Adipose tissue (tissue), 3 donors: ENCODE measurements around the gene CTNNA2. TPM values are rescaled to one million over a fixed set of nuclear protein-coding genes. Genes with fewer than 3 reads are reported as not detected.

Source experiments
- H3K27ac ChIP-seq: one replicate; pipeline ENCODE4 v1.5.1; 2013; ENCODE audit warnings: low read depth, low read length
- WGBS, 3 donors: extraction: QIAGEN DNeasy Blood & Tissue Kit; methylation state at CpG; one replicate each; pipeline ENCODE4 v1.1.7; 2013; 5-methylcytosine and 5-hydroxymethylcytosine counted together
- polyA plus RNA-seq, 3 donors: library from polyadenylated mRNA; stranded (reverse); fragments of 200-250 nt; gene quantifications; one replicate each; pipeline ENCODE4 v1.2.3, GENCODE V29; 2013
- donor health status: healthy with polysubstance abuse.
- donor health status: Bipolar disorder and iron deficiency.
- donor health status: healthy.

The CTNNA2 gene
- polyA plus RNA-seq, 3 donors = 0.07 to 0.47 TPM; not detected in 1

- WGBS, 3 donors = 50 to 62% (median 54%) methylated on average over 2 of the region's 2 CpGs
- no peak overlapping the region for H3K27ac ChIP-seq
Measured at GRCh38 chr2:79822136-79822535, 309.3 kb downstream of the CTNNA2 start.

- 63 to 69% (median 67%) methylated on average over 6 of the region's 6 CpGs for WGBS, 3 donors
- no peak overlapping the region for H3K27ac ChIP-seq
Measured at GRCh38 chr2:79824086-79824786, 311.4 kb downstream of the CTNNA2 start.

- WGBS, 3 donors = 90 to 100% (median 95%) methylated on average over 1 of the region's 1 CpG
Measured at GRCh38 chr2:79827881-79828280, 315.0 kb downstream of the CTNNA2 start.

GRCh38 chr2:79830501-79830900, 317.6 kb downstream of the CTNNA2 start:
- WGBS, 3 donors = 56 to 75% (median 63%) methylated on average over 7 of the region's 7 CpGs
- H3K27ac ChIP-seq = no peak overlapping the region

More at GRCh38 chr2:79827881-79828280, 315.0 kb downstream of the CTNNA2 start:
- H3K27ac ChIP-seq = no peak overlapping the region

GRCh38 chr2:79831961-79832360, 319.1 kb downstream of the CTNNA2 start:
- 30 to 48% (median 40%) methylated on average over 3 of the region's 3 CpGs for WGBS, 3 donors
- no peak overlapping the region for H3K27ac ChIP-seq

- WGBS, 3 donors = 58 to 63% (median 59%) methylated on average over 6 of the region's 6 CpGs
- H3K27ac ChIP-seq = no peak overlapping the region
Measured at GRCh38 chr2:79832511-79833234, 319.8 kb downstream of the CTNNA2 start.

GRCh38 chr2:79833235-79833878, 320.5 kb downstream of the CTNNA2 start:
- no peak overlapping the region for H3K27ac ChIP-seq
- 47 to 74% (median 68%) methylated on average over 1 of the region's 1 CpG for WGBS, 3 donors

- WGBS, 3 donors = 58 to 74% (median 62%) methylated on average over 1 of the region's 1 CpG
- no peak overlapping the region for H3K27ac ChIP-seq
Measured at GRCh38 chr2:79835911-79836310, 323.1 kb downstream of the CTNNA2 start.

GRCh38 chr2:79844011-79844410, 331.2 kb downstream of the CTNNA2 start:
- WGBS, 3 donors = 31 to 45% (median 38%) methylated on average over 1 of the region's 1 CpG

GRCh38 chr2:79846878-79847277, 334.0 kb downstream of the CTNNA2 start:
- WGBS, 3 donors = 63 to 87% (median 82%) methylated on average over 1 of the region's 1 CpG
- H3K27ac ChIP-seq = no peak overlapping the region

More at GRCh38 chr2:79844011-79844410, 331.2 kb downstream of the CTNNA2 start:
- H3K27ac ChIP-seq = no peak overlapping the region

- H3K27ac ChIP-seq = no peak overlapping the region
Measured at GRCh38 chr2:79849241-79849640, 336.4 kb downstream of the CTNNA2 start.

- H3K27ac ChIP-seq = no peak overlapping the region
- 83 to 90% (median 87%) methylated on average over 1 of the region's 1 CpG for WGBS, 3 donors
Measured at GRCh38 chr2:79849949-79850348, 337.1 kb downstream of the CTNNA2 start.

- no peak overlapping the region for H3K27ac ChIP-seq
Measured at GRCh38 chr2:79850912-79851311, 338.1 kb downstream of the CTNNA2 start.

- H3K27ac ChIP-seq = no peak overlapping the region
- WGBS, 3 donors = 42 to 60% (median 57%) methylated on average over 10 of the region's 10 CpGs
Measured at GRCh38 chr2:79855264-79856006, 342.6 kb downstream of the CTNNA2 start.

- 94 to 97% (median 95%) methylated on average over 17 of the region's 17 CpGs for WGBS, 3 donors
Measured at GRCh38 chr2:79857888-79858287, 345.0 kb downstream of the CTNNA2 start.

GRCh38 chr2:79860228-79861058, 347.6 kb downstream of the CTNNA2 start:
- H3K27ac ChIP-seq = no peak overlapping the region
- 38 to 51% (median 46%) methylated on average over 10 of the region's 10 CpGs for WGBS, 3 donors

More at GRCh38 chr2:79857888-79858287, 345.0 kb downstream of the CTNNA2 start:
- H3K27ac ChIP-seq = no peak overlapping the region

- H3K27ac ChIP-seq = no peak overlapping the region
- 41 to 44% (median 43%) methylated on average over 1 of the region's 1 CpG for WGBS, 3 donors
Measured at GRCh38 chr2:79861059-79861374, 348.2 kb downstream of the CTNNA2 start.

- WGBS, 3 donors = 24 to 37% (median 31%) methylated on average over 1 of the region's 1 CpG
- no peak overlapping the region for H3K27ac ChIP-seq
Measured at GRCh38 chr2:79862756-79863155, 349.9 kb downstream of the CTNNA2 start.
